GM18868 (cell line): Measurements from ENCODE around the gene AP3S1.
"Not testable (repeated sequence)": the region's sequence is repeated elsewhere in the genome, so short reads cannot be mapped to it uniquely, and the experiment has no call there.

ENCODE experiments used
- ATAC-seq: cut with Tn5 transposase; IDR thresholded peaks from one replicate; pipeline ENCODE4 v1.9.1; 2021; ENCODE audit warnings: mild to moderate bottlenecking, moderate library complexity; ENCODE audit not compliant: unreplicated experiment

The AP3S1 gene

DNA sequence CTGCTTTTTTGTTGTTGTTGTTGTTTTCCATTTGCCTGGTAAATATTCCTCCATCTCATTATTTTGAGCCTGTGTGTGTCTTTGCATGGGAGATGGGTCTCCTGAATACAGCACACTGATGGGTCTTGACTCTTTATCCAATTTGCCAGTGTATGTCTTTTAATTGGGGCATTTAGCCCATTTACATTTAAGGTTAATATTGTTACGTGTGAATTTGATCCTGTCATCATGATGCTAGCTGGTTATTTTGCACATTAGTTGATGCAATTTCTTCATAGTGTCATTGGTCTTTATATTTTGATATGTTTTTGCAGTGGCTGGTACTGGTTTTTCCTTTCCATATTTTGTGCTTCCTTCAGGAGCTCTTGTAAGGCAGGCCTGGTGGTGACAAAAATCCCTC lies 16.8 kb upstream of the AP3S1 start:
- not testable (repeated sequence) for ATAC-seq

DNA sequence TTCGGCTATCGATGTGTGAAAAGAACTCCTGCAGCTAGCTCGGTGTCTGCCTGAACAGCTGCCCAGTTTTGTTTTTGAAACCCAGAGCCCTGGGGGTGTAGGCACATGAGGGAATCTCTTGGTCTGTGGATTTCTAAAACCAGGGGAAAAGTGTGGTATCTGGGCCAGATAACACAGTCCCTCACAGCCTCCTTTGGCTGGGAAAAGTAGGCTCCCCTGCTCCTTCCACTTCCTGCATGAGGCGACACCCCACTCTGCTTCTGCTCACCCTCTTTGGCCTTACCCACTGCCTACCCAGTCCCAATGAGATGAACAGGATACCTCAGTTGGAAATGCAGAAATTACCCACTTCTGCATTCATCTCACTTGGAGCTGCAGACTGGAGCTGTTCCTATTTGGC lies 15.8 kb upstream of the AP3S1 start:
- no peak for ATAC-seq

DNA sequence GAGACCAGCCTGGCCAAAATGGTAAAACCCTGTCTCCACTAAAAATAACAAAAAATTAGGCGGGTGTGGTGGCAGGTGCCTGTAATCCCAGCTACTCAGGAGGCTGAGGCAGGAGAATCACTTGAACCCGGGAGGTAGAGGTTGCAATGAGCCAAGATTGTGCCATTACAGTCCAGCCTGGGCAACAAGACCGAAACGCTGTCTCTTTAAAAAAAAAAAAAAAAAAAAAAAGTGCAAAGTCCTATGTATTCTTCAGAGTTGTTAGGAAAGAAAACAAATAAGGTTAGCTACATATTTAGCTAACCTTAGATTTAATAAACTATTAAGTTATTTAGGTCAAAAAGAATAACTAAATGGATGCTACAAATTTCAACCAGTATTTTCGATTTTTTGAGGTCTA lies 11.8 kb upstream of the AP3S1 start:
- no peak for ATAC-seq

DNA sequence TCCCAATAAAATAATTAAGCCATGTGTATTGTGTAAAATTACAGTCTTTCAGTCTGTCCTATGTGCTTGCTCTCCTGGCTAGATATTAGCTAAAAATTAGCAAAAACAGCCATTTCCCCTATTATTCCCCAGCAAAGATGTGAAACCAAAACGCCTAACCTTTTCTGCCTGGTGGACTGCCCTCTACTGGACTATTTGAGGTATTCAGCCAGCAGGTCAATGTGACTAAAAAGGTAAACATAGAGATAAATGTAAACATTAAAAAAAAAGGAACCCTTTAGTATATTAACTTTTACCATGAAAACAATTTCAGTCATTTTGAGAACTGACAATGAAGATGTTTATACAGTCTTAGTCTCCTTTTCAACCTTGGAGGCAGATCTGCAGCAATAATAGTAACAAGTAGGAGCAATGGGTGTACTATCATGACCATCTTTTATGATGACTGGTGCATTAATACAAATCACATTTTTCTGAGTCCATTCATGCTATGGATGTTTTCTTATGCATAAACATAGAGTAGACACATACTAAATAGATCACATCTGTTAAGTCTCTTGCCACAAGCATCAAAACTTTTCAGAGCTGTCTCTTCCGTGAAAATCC lies 10.5 kb upstream of the AP3S1 start:
- ATAC-seq, result peak; percentile 78

DNA sequence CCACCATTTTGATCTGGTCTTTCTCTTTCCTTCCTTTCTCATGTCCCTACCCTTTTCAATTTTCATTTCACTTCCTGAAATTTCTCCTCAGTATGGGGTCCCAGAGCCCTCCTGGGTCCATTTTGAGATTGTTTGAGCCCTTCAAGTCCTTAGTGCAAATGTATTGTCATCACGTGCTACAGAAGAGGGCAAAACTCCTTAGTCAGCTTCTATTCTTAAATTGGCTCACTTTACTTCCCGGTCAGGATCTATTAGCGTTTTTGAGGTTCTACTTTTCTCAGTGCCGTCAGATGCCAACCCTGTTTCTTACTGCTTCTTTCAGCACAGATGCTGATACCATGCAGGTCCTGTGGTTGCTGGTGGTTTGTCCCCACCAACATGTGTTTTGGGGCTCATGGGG lies 6.3 kb upstream of the AP3S1 start:
- ATAC-seq, result no peak

DNA sequence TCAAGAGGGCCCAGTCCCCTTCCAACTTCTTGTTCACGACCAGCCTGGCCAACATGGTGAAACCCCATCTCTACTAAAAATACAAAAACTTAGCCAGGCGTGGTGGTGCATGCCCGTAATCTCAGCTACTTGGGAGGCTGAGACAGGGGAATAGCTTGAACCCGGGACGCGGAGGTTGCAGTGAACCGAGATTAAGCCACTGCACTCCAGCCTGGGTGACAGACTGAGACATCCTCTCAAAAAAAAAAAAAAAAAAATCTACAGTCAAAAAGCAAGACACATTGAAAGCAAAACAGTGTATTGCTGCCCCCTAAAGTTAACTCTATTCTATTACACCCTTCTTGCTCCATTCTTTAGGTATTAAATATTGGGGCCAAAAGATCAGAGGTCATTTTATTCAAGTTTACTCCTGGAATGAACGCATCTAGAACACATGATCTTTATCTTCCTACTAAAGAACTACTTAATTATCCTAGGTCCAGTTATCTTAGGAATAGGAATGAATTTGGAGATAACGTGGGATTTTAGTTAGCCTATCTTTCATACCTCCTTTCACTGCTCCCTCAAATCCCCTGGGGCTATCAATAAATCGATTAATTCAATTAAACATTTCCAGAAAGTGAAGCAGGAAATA lies 2.7 kb upstream of the AP3S1 start:
- ATAC-seq, result peak; percentile 20

DNA sequence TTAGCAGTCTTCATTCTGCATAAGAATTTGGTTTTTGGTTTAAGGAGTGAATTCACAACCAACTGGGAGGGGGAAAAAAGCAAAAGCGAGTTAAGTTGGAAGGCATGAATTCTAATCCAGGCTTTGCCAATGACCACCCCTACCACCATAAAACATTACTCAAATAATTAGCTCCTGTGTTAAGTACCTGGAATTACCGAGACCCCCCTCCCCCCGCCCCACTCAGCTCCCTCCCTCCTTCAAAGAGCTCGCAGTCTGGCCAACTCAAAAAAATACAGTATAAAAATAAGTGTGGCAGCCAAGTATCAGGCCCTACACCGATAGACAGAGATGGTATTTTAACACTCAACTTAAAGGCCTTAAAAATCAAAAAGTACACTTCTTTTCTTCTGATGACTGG lies 862 bp upstream of the AP3S1 start:
- no peak for ATAC-seq

GRCh38 chr5:115842089-115842935 lies 577 bp downstream of the AP3S1 start:
- peak; percentile 25 for ATAC-seq

- ATAC-seq, result no peak
These were observed 1.2 kb downstream of the AP3S1 start for GRCh38 chr5:115842952-115843351.

- ATAC-seq, result no peak
These were observed 1.9 kb downstream of the AP3S1 start for GRCh38 chr5:115843444-115844130.

GRCh38 chr5:115844321-115844817 lies 2.6 kb downstream of the AP3S1 start:
- ATAC-seq, result no peak

GRCh38 chr5:115847290-115847689 lies 5.6 kb downstream of the AP3S1 start:
- ATAC-seq, result no peak

DNA sequence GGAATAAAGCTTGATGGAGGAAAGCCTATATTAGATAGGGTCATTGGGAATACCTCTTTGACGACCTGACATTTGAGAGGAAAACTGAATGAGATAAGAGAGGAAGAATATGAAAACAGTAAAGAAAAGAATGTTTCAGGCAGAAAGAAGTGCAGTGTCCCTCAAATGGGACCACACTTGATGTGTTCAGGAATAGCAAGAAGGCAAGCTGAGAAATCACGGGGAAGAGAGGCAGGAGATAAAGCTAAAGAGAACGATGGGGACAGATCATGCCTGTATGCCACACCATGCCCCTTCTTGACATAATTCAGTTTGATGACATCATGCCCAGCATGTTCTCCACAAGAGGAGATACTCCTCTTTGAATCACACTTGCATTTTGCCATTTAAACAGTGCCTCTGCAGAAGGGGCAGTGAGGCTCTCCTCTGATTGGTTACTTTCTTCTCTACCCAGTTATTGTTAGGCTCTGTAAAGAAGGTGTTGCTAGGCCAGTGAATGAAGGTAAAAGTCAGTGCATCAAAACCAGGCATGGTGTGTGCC lies 7.6 kb downstream of the AP3S1 start:
- ATAC-seq, result no peak

DNA sequence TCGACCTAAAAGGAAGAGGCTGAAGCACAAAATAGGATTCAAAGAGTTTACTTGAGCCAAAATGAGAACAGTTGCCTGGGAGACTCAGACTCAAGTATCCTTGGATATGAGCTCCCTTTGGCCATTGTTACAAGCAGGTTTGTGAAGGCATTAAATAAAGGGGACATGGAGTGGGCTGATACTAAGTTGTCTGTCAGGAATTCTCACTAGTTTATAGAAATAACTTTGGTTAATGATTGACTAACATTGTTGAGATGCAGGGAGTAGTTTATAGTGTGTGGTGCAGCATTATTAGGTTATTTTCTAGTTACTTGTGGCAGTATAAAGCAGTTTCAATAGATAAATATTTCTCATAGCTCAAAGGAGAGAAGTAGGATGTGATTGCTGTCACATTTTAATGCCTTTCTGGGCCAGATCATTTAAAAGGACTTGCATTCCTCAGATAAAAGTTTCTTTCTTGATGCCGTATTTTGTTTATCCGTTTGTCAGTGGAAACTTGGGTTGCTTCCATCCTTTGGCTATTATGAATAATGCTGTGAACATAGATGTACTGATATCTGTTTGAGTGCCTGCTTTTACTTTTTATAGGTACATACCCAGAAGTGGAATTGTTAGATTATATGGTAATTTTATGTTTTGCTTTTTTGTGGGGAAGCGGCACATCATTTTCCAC lies 9.1 kb downstream of the AP3S1 start:
- no peak for ATAC-seq

DNA sequence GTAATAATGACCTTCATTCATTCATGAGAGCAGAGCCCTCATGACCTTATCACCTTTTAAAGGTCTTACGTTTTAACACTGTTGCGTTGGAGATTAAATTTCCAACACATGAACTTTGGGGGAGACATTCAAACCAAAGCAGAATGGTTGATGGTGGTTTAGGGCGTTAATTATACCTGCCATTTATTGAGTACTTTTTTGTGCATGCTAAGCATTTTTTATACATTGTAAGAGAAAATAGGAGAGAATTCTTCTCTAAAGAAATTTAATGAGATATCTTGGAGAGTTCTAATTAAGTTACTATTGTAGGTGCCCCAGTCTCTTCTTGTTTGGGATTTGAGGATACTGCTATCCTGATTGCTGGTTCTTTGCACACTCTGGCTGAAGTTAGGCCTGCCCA lies 12.4 kb downstream of the AP3S1 start:
- no peak for ATAC-seq

DNA sequence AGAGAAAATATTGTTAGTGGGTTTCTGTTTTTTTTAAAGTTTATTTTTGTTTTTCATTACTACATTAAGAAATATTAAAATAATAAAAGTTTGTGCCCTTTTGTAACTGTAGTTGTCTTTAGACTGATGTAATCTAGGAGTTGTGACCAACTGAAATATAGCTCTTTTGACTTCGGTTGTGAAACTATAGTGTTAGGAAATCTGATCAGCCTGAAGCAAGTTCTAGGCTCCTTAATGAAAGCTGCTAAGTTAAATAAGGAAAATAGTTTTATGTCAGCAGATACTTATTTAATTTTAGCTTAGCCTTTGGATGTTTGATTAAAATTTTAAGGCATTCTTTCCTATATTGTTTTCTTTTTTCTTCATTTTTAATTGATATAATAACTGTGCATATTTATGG lies 14.2 kb downstream of the AP3S1 start:
- ATAC-seq, result no peak

- ATAC-seq, result no peak
These were observed 15.3 kb downstream of the AP3S1 start for GRCh38 chr5:115857057-115857479.

DNA sequence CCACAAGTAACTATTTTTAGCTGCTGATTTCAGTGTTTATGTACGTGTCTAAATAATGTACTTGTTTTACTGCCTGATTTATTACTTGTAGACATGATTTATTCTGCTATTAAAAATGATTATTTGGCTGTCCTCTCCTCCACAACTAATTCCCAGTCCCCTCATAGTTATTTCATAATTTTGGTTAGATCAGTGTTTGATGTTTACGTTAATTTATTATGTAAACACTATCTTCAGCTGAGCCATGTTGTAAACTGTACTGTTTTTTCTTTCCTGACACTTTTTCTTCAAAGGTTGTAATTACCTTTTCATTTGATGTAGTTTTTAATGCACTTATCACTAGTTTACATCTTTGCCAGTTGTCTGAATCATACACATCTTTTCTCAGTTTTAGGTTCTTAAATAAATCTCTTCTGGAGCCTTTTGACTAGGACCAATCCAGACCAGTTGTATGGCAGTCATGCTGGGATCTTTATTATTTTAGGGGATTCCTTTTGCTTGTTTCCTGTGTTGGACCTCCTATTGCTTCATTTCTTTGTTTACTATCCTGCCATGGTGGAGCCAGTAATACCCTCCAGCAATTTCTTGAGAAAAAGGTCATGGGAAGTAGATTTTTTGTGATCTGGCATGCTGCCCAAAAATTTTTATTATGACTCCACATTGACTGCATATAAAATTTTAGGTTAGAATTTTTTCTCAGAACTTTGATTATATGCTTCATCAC lies 16.1 kb downstream of the AP3S1 start:
- no peak for ATAC-seq

DNA sequence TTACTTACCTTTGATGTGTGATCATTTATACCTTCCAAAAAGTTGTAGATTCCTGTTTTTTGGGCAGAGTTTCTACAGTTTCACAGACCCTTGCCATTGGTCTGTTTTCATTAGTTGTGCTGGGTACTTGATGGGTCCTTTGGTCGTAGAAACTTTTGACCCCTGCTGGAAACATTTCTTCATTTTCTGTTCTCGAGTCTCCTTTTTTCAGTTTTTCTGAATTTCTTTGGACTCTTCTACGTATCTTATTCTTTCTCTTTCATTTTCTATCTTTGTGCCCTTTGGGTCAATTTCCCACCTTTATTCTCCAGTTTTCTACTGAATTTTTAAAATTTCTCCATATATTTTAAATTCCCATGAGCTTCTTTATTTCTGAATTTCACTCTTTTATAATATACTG lies 16.7 kb downstream of the AP3S1 start:
- no peak for ATAC-seq

- ATAC-seq, result no peak
These were observed 17.6 kb downstream of the AP3S1 start for GRCh38 chr5:115859378-115859777.
